SU-DHL-6 (cell line): Measurements from ENCODE around the gene MRPL39.

Experiments used
- EZH2phosphoT487 ChIP-seq: fragments of 200-600 bp; sonication (generic), shearing (Covaris generic); conservative IDR thresholded peaks from 2 replicates; pipeline ENCODE4 v1.6.1; 2018; ENCODE audit warnings: mild to moderate bottlenecking, antibody characterized with exemption, low read length, moderate library complexity, mixed read lengths
- TF ChIP-seq, protein P1 (sequence below): fragments of 200-600 bp; sonication (generic); IDR thresholded peaks from one replicate; pipeline ENCODE4 v1.5.1; 2017; ENCODE audit warnings: antibody characterized with exemption, mild to moderate bottlenecking, low read length, moderate library complexity; ENCODE audit not compliant: insufficient read depth, poor library complexity, severe bottlenecking

DNA sequence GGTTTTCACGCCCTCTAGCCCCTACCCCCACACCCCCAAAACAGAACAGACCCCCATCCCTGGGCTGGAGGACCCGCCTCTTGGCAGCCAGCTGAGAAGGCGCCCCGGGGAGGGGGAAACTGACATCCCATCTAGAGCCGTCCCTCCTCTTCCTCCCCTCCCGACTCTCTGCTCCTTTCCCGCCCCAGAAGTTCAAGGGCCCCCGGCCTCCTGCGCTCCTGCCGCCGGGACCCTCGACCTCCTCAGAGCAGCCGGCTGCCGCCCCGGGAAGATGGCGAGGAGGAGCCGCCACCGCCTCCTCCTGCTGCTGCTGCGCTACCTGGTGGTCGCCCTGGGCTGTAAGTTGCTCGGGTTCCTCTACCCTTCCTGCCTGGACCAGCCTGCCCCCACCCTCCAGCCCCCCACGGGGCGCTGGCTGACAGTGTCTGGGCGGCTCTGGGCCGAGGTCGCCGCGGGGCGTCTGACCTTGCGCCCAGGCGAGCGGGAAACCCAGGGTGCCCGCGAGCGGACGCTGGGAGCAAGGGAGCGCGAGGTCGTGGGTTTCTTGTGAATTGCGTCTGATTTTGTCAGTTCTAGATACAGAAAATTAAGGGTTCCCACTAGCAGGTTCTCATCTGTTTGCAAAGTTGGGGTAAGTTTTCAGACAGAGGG lies 32.4 kb upstream of the MRPL39 start:
- TF ChIP-seq, protein P1, sequence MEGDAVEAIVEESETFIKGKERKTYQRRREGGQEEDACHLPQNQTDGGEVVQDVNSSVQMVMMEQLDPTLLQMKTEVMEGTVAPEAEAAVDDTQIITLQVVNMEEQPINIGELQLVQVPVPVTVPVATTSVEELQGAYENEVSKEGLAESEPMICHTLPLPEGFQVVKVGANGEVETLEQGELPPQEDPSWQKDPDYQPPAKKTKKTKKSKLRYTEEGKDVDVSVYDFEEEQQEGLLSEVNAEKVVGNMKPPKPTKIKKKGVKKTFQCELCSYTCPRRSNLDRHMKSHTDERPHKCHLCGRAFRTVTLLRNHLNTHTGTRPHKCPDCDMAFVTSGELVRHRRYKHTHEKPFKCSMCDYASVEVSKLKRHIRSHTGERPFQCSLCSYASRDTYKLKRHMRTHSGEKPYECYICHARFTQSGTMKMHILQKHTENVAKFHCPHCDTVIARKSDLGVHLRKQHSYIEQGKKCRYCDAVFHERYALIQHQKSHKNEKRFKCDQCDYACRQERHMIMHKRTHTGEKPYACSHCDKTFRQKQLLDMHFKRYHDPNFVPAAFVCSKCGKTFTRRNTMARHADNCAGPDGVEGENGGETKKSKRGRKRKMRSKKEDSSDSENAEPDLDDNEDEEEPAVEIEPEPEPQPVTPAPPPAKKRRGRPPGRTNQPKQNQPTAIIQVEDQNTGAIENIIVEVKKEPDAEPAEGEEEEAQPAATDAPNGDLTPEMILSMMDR, result peak; percentile 55
- no peak for TF ChIP-seq EZH2phosphoT487
